ENCODE results near the gene SLC7A14. TPM values are rescaled to one million over a fixed set of nuclear protein-coding genes. Genes with fewer than 3 reads are reported as not detected.

SLC7A14 gene
- total RNA-seq, 1 experiment from 2014 or later: not detected

GRCh38 chr3:170608475-170608874, 22.6 kb upstream of the SLC7A14 start:
- no peaks in the 10 kb centered on the region for H3K27me3 Mint-ChIP-seq (ENCODE audit: insufficient read depth, unreplicated experiment)
- intact Hi-C loops (cut with micrococcal nuclease): no loop called here
- H3K27ac Mint-ChIP-seq (ENCODE audit: low read depth, unreplicated experiment): no peak overlapping the region
- POLR2A ChIA-PET: no interaction called here
- no peak for TF ChIP-seq CTCF (IDR thresholded peaks at IDR 0.05; ENCODE audit: unreplicated experiment)
- no peak for DNase-seq (ENCODE audit: unreplicated experiment)
- CTCF ChIA-PET: interaction anchor here (0.5 to 5.4 kb wide), 4 partner anchors 112 to 203 kb away, joined by 3 to 24 read pairs (median 7); no protein-coding TSS in a partner anchor
- H3K4me1 Mint-ChIP-seq (ENCODE audit: insufficient read depth, unreplicated experiment): no peaks in the 10 kb centered on the region
- no peaks in the 10 kb centered on the region for H3K36me3 Mint-ChIP-seq (ENCODE audit: insufficient read depth, unreplicated experiment)
- no peak overlapping the region for H3K4me3 Mint-ChIP-seq (ENCODE audit: unreplicated experiment)
- no TSS peak for BruUV-seq (replicated peaks)
- no peaks in the 10 kb centered on the region for H3K9me3 Mint-ChIP-seq (ENCODE audit: unreplicated experiment)

- Mint-ChIP-seq H3K27me3 (ENCODE audit: insufficient read depth, unreplicated experiment) (no peaks in the 10 kb centered on the region), H3K9me3 (ENCODE audit: unreplicated experiment) (no peaks in the 10 kb centered on the region), H3K4me3 (ENCODE audit: unreplicated experiment) (no peak overlapping the region), H3K27ac (ENCODE audit: low read depth, unreplicated experiment) (no peak overlapping the region), H3K36me3 (ENCODE audit: insufficient read depth, unreplicated experiment) (no peaks in the 10 kb centered on the region), H3K4me1 (ENCODE audit: insufficient read depth, unreplicated experiment) (no peaks in the 10 kb centered on the region)
- no peak for TF ChIP-seq CTCF (IDR thresholded peaks at IDR 0.05; ENCODE audit: unreplicated experiment)
- POLR2A ChIA-PET: no interaction called here
- DNase-seq (ENCODE audit: unreplicated experiment): no peak
- intact Hi-C loops (cut with micrococcal nuclease): no loop called here
- CTCF ChIA-PET: interaction anchor here (0.6 to 5.4 kb wide), 2 partner anchors 53 to 204 kb away, joined by 3 to 24 read pairs; no protein-coding TSS in a partner anchor
- no TSS peak for BruUV-seq (replicated peaks)
These were observed 20.8 kb upstream of the SLC7A14 start for GRCh38 chr3:170606675-170607074.

GRCh38 chr3:170605490-170605889, 19.6 kb upstream of the SLC7A14 start:
- no peak for TF ChIP-seq CTCF (IDR thresholded peaks at IDR 0.05; ENCODE audit: unreplicated experiment)

GRCh38 chr3:170603770-170604510, 18.1 kb upstream of the SLC7A14 start:
- ChIA-PET POLR2A (interaction anchor here (1.3 kb wide), 1 partner anchor 33 kb away, joined by 3 read pairs; no protein-coding TSS in a partner anchor), CTCF (interaction anchor here (0.6 to 5.4 kb wide), 5 partner anchors 11 to 207 kb away, joined by 3 to 24 read pairs (median 3); no protein-coding TSS in a partner anchor)
- no TSS peak for BruUV-seq (replicated peaks)
- DNase-seq (ENCODE audit: unreplicated experiment): no peak
- Mint-ChIP-seq H3K27me3 (ENCODE audit: insufficient read depth, unreplicated experiment) (no peaks in the 10 kb centered on the region), H3K27ac (ENCODE audit: low read depth, unreplicated experiment) (no peak overlapping the region), H3K4me1 (ENCODE audit: insufficient read depth, unreplicated experiment) (no peaks in the 10 kb centered on the region), H3K36me3 (ENCODE audit: insufficient read depth, unreplicated experiment) (no peaks in the 10 kb centered on the region), H3K9me3 (ENCODE audit: unreplicated experiment) (no peaks in the 10 kb centered on the region), H3K4me3 (ENCODE audit: unreplicated experiment) (no peak overlapping the region)
- no peak for TF ChIP-seq CTCF (IDR thresholded peaks at IDR 0.05; ENCODE audit: unreplicated experiment)
- intact Hi-C loops (cut with micrococcal nuclease): no loop called here

More at GRCh38 chr3:170605490-170605889, 19.6 kb upstream of the SLC7A14 start:
- no peaks in the 10 kb centered on the region for H3K27me3 Mint-ChIP-seq (ENCODE audit: insufficient read depth, unreplicated experiment)
- H3K4me1 Mint-ChIP-seq (ENCODE audit: insufficient read depth, unreplicated experiment): no peaks in the 10 kb centered on the region
- no peak for DNase-seq (ENCODE audit: unreplicated experiment)
- no peaks in the 10 kb centered on the region for H3K36me3 Mint-ChIP-seq (ENCODE audit: insufficient read depth, unreplicated experiment)
- no peaks in the 10 kb centered on the region for H3K9me3 Mint-ChIP-seq (ENCODE audit: unreplicated experiment)
- ChIA-PET CTCF (interaction anchor here (0.6 to 5.4 kb wide), 3 partner anchors 21 to 205 kb away, joined by 3 to 24 read pairs (median 4); no protein-coding TSS in a partner anchor), POLR2A (no interaction called here)
- no peak overlapping the region for H3K4me3 Mint-ChIP-seq (ENCODE audit: unreplicated experiment)
- intact Hi-C loops (cut with micrococcal nuclease): no loop called here
- H3K27ac Mint-ChIP-seq (ENCODE audit: low read depth, unreplicated experiment): no peak overlapping the region
- BruUV-seq (replicated peaks): no TSS peak
